K562 (cell line): ENCODE data around the gene FNBP1. TPM values are rescaled to one million over a fixed set of nuclear protein-coding genes. Genes with fewer than 3 reads are reported as not detected.
"Not testable (repeated sequence)": the region's sequence is repeated elsewhere in the genome, so short reads cannot be mapped to it uniquely, and the experiment has no call there.

ENCODE experiments used
- ATAC-seq: fragments of 200-7000 bp; cut with Tn5 transposase; 3 replicates; pipeline ENCODE4 v1.9.1; 2020; ENCODE audit warnings: moderate library complexity
- BruUV-seq: library from RNA; stranded (reverse); fragments of 400-500 nt; replicated peaks from 2 replicates; lab custom pipeline; 2021; lab: Mats Ljungman, UMichigan
- CTCF ChIA-PET: fragments of 300-600 bp; formaldehyde crosslinking; extraction: SDS; loops from one replicate; lab custom pipeline; 2021; ENCODE audit warnings: low intra/inter-chr PET ratio; lab: Yijun Ruan, JAX
- POLR2A ChIA-PET: fragments of 300-600, 350-650 bp; sonication (Branson Sonifier 250); formaldehyde crosslinking; extraction: SDS; loops from one replicate; lab custom pipeline; 2021; ENCODE audit warnings: antibody characterized with exemption, inconsistent platforms; lab: Yijun Ruan, JAX
- DNase-seq, 4 experiments: peaks; one replicate each; pipeline versions ENCODE4 v3.0.0 to v3.0.0-alpha.2; 2011 to 2018; ENCODE audit warnings: low spot score in 3 of 4, mixed read lengths in 3 of 4; ENCODE audit errors: extremely low read depth in 1 of 4
- FAIRE-seq: peaks from 2 replicates; lab custom pipeline; 2011; peaks lifted over from hg19 to GRCh38; lab: Jason Lieb, UNC
- H2AFZ ChIP-seq: 2 replicates; pipeline ENCODE4 v1.6.0; 2011; ENCODE audit warnings: low read depth, low read length, control low read depth, inconsistent platforms
- H3K27ac ChIP-seq: fragments of 200-600 bp; 3 replicates; pipeline ENCODE4 v1.8.0; 2011; ENCODE audit warnings: low read depth, mild to moderate bottlenecking, control low read depth, inconsistent platforms, low read length, moderate library complexity, mixed read lengths; ENCODE audit errors: extremely low read depth
- H3K27me3 ChIP-seq, 2 experiments: fragments of 300-600 bp in 1 of 2; 2 replicates in 1 of 2; 3 replicates in 1 of 2; pipeline versions ENCODE4 v1.6.0 to v1.8.0; 2011; ENCODE audit warnings: inconsistent platforms in 2 of 2, low read length in 2 of 2, mild to moderate bottlenecking in 1 of 2, mixed read lengths in 1 of 2, moderate library complexity in 1 of 2; ENCODE audit not compliant: control insufficient read depth in 2 of 2, insufficient read depth in 2 of 2
- H3K36me3 ChIP-seq: fragments of 300-600 bp; 3 replicates; pipeline ENCODE4 v1.8.0; 2011; ENCODE audit warnings: mild to moderate bottlenecking, low read length, inconsistent platforms; ENCODE audit not compliant: control insufficient read depth, insufficient read depth
- H3K4me1 ChIP-seq, 2 experiments: fragments of 200-600 bp in 1 of 2; replicated peaks in 1 of 2; 2 replicates in 1 of 2; 3 replicates in 1 of 2; pipeline versions ENCODE4 v1.5.1 to v1.8.0; 2011; ENCODE audit warnings: inconsistent platforms in 2 of 2, low read length in 2 of 2, mild to moderate bottlenecking in 1 of 2, mixed read lengths in 1 of 2, moderate library complexity in 1 of 2; ENCODE audit not compliant: control insufficient read depth in 2 of 2, insufficient read depth in 2 of 2
- H3K4me2 ChIP-seq: 2 replicates; pipeline ENCODE4 v1.6.1; 2011; ENCODE audit warnings: low read length, control low read depth, inconsistent platforms, mixed read lengths; ENCODE audit not compliant: insufficient read depth
- H3K4me3 ChIP-seq: fragments of 200-600 bp; sonication (generic), shearing (Covaris generic); 2 replicates; pipeline ENCODE4 v1.5.1; 2016; ENCODE audit warnings: control low read depth, inconsistent platforms
- H3K79me2 ChIP-seq: fragments of 200-600 bp; 3 replicates; pipeline ENCODE4 v1.8.0; 2011; ENCODE audit warnings: low read length, inconsistent platforms; ENCODE audit not compliant: control insufficient read depth, insufficient read depth
- H3K9ac ChIP-seq, 2 experiments: 2 replicates each; pipeline versions ENCODE4 v1.6.0 to v1.6.1; 2011; ENCODE audit warnings: low read depth in 2 of 2, low read length in 2 of 2, control low read depth in 1 of 2, inconsistent platforms in 1 of 2, mild to moderate bottlenecking in 1 of 2, mixed read lengths in 1 of 2; ENCODE audit not compliant: insufficient read depth in 1 of 2
- H3K9me1 ChIP-seq: one replicate; pipeline ENCODE4 v1.6.0; 2011; ENCODE audit warnings: inconsistent platforms, mild to moderate bottlenecking, low read length, moderate library complexity; ENCODE audit not compliant: control insufficient read depth, insufficient read depth
- H3K9me3 ChIP-seq: replicated peaks from 2 replicates; pipeline ENCODE4 v1.5.1; 2011; ENCODE audit warnings: low read depth, low read length, inconsistent platforms; ENCODE audit not compliant: control insufficient read depth, insufficient read depth
- H4K20me1 ChIP-seq: replicated peaks from 2 replicates; pipeline ENCODE4 v1.6.1; 2011; ENCODE audit warnings: low read length, inconsistent platforms, mixed read lengths; ENCODE audit not compliant: control insufficient read depth, insufficient read depth
- RERE ChIP-seq: sonication (generic); formaldehyde crosslinking; IDR thresholded peaks from 2 replicates; pipeline ENCODE4 v1.8.0; 2023; ENCODE audit warnings: missing genetic modification reagents, mild to moderate bottlenecking, borderline replicate concordance
- ZNF445 ChIP-seq: fragments of 250-450 bp; sonication (Bioruptor Pico); IDR thresholded peaks from 2 replicates; pipeline ENCODE4 v1.4.0; 2020; ENCODE audit warnings: low read depth, mild to moderate bottlenecking, moderate library complexity
- WGBS: fragments of 100-300 bp; shearing (Covaris generic); methylation state at CpG from one replicate; pipeline ENCODE4 v1.1.6; 2016; ENCODE audit warnings: low coverage, mixed read lengths; ENCODE audit not compliant: insufficient coverage; ENCODE audit errors: missing lambda C conversion rate; 5-methylcytosine and 5-hydroxymethylcytosine counted together
- in situ Hi-C: fragments of 300-500 bp; cut with MboI; formaldehyde crosslinking; loops from 4 replicates; pipeline ENCODE4 v1.15.0; 2018; ENCODE audit warnings: inconsistent platforms, mixed read lengths
- intact Hi-C: fragments of 100-400 bp; cut with micrococcal nuclease; formaldehyde crosslinking; loops from 2 replicates; pipeline ENCODE4 v1.14.2; 2022
- polyA plus RNA-seq, 8 experiments: library from polyadenylated mRNA; depleted of rRNA in 4 of 8; stranded (reverse) in 5 of 8; unstranded in 3 of 8; fragments of >200 nt; fragmentation: Nextera tagmentation in 2 of 8; fragmentation: Illumina TruSeq in 1 of 8; extraction: Ambion mirVana in 2 of 8; extraction: Trizol in 1 of 8; gene quantifications; 2 replicates each; pipeline versions ENCODE4 v1.2.1 to v1.2.3, GENCODE V29; 2011 to 2014; ENCODE audit warnings: inconsistent platforms in 1 of 8, missing spikeins in 1 of 8
- total RNA-seq, 7 experiments: library from RNA; depleted of rRNA in 6 of 7; stranded (reverse); fragments of >200 nt in 6 of 7; fragmentation: Illumina TruSeq in 2 of 7; extraction: Trizol in 2 of 7; gene quantifications; 2 replicates each; pipeline versions ENCODE4 v1.2.1 to v1.2.3, GENCODE V29; 2011 to 2021; ENCODE audit warnings: low replicate concordance in 1 of 7

FNBP1 gene
- total and polyA plus RNA-seq, 9 of the 15 experiments (the other 6 are each of a cell fraction or from before 2014, with no cell fraction given): 1.8 to 14.9 (median 7.6) TPM

- no peak for TF ChIP-seq RERE (CRISPR knock-in tag)
These were observed 55.9 kb downstream of the FNBP1 start (continued) for GRCh38 chr9:129987047-129987446.

- H3K9ac ChIP-seq, CTCF ChIA-PET, H3K9me3 ChIP-seq, H3K27me3 ChIP-seq, H4K20me1 ChIP-seq, H3K9me1 ChIP-seq, POLR2A ChIA-PET, intact Hi-C loops, H2AFZ ChIP-seq, ATAC-seq, in situ Hi-C loops, H3K4me1 ChIP-seq, BruUV-seq, H3K79me2 ChIP-seq, H3K4me2 ChIP-seq, H3K27ac ChIP-seq, FAIRE-seq, H3K4me3 ChIP-seq: not testable (repeated sequence)
- TF ChIP-seq ZNF445: peak; percentile 83; the same call in 1 of the 2 replicates
- TF ChIP-seq, all 486 proteins: peak for 1; not testable (repeated sequence) for 485
- not testable (repeated sequence) for DNase-seq, H3K36me3 ChIP-seq
- WGBS: 57% methylated on average over 9 of the region's 9 CpGs
These were observed 58.4 kb downstream of the FNBP1 start for GRCh38 chr9:129984589-129984988.
